ENCODE results near the gene BPIFB6. TPM values are rescaled to one million over a fixed set of nuclear protein-coding genes. Genes with fewer than 3 reads are reported as not detected.

The BPIFB6 gene
- total RNA-seq, 1 experiment from 2014 or later = not detected

GRCh38 chr20:33000802-33001466, 30.5 kb upstream of the BPIFB6 start:
- no peak for DNase-seq (ENCODE audit: low read depth)

- no peak for DNase-seq (ENCODE audit: low read depth)
These were observed 29.2 kb upstream of the BPIFB6 start for GRCh38 chr20:33002087-33002808.

- DNase-seq (ENCODE audit: low read depth) = no peak
These were observed 27.2 kb upstream of the BPIFB6 start, which contains the start of gene SUN5 for GRCh38 chr20:33004141-33004751. TSS of gene SUN5 (minus strand) at chr20:33004433. CDS start at chr20:33004340, 93 bp downstream.

- no peak for DNase-seq (ENCODE audit: low read depth)
These were observed 26.3 kb upstream of the BPIFB6 start for GRCh38 chr20:33005132-33005566.

- no peak for DNase-seq (ENCODE audit: low read depth)
These were observed 25.3 kb upstream of the BPIFB6 start for GRCh38 chr20:33005908-33006775.

GRCh38 chr20:33006776-33007375, 24.6 kb upstream of the BPIFB6 start:
- DNase-seq (ENCODE audit: low read depth) = no peak

DNA sequence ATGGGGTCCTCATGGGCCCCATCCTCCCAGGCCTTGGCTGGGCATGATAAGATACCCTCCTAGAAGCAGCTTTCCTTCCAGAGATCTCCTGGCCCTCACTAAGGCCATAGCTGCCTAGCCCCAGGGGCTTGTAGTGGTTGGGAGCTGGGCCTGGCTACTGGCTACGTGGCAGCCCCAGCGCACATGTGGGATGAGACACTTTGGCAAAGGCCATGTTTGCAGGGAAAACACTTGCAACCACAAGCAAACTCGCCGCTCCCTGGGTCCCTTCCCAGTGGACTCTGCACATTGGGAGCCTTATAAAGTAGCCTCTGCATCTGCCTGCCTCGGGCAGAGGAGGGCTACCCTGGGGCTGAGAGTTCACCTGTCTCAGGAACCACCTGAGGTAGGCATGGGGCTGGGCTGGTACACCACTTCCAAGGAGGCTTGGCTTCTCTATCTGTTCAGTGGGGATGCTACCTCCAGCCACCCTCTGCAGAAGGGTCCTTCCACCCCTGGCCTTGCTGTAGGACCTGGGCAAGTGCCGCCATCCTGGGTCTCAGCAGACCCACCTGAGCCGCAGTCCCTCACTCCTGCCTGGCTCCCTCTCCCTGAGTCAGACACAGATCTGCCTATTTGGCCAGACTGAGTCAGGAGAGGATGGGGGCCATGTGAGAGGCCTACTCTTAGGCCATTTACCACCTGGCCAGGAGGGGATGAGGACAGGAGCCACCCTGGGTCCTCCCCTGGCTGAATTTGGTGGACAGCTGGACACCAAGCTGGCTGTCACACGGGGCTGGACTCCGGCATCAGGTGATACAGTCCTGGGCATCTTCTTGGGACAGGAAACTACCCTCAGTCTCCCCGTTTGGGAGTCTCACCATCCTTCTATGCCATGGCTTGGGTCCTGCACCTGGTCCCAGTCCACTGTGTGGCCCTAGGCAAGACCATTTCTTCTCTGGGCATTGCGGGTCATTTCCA, 23.8 kb upstream of the BPIFB6 start, which contains the start of gene BPIFB2:
TSS of gene BPIFB2 (plus strand) at position 329 of the 960 bp plus-strand sequence. CDS start 871 bp downstream, outside the sequence.
- no peak for DNase-seq (ENCODE audit: low read depth)

DNA sequence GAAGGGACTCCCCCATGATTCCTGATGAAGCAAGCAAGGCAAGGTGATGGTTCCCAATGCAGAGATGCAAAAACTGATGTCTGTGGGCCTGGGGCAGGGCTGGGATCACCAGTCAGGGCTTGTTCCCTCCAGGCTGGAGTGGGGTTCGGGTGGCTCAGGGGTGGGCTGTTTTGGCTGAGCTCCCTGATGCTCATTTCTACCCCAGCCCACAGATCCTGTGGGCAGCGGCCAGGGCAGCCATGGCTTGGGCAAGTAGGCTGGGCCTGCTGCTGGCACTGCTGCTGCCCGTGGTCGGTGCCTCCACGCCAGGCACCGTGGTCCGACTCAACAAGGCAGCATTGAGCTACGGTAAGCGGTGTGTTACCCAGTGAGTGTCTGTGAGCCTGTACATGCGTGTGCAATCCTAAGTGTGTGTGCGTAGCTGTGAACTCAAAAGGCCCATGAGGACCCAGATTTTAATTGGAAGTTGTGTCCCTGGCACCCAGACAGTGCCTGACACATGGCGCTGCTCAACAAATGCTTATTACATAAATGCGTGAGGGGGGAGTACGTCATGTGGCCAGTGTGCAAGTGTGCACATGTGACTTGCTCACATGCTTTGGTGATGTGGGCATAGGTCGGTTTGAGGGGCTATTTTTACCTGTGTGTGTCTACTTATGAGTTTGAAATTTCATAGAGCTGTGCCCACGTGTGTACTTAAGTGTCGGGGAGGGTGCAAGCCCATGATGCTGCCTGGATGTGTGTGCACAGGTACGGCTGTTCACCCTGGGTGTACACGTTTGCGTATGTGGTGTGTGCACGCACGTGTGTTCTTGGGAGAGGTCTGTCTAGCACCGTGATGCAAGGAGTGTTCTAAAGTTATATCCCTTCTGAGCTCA, 22.9 kb upstream of the BPIFB6 start:
- DNase-seq (ENCODE audit: low read depth) = no peak

DNA sequence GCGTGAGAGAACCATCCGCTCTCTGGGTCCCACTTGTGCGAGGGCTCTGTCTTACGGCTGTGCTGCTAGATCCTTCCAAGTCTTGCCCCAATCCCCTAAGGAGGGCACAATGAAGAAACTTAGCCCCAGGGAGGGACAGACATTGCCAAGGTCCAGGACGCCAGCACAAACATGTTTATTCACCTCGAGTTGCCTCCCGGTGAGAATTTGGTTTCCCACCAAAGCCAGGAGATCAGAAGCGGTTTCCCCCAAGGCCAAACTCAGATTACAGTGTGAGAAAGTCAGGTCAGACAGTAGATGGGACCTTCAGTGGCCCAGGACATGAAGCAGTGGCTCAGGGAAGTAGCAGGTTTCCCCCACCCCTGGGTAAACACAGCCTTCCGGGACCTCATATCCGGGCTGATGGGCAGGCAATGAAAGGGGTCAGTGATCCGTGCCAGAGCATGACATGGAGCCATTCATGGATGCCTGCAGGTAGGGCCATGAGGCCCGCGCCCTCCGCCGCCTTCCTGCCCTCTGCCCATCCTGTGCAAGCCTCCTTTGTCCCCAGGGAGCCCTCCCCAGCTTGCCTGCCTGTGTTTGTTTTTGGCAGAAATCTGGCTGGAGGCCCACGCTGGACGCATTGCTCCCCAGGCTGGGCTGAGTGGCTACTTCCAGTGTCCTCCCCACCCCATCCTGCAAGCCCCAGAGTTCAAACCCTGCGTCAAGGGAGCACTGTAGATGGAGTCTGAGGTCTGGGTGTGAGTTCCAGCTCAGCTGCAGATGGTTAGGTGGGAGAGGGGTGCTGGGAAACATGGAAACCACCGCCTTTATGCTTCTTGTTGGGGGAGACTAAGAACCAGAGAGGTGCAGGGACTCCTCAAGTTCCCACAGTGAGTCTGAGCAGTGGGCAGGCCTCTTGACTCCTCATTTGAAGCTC, 22.0 kb upstream of the BPIFB6 start:
- DNase-seq (ENCODE audit: low read depth) = no peak

DNA sequence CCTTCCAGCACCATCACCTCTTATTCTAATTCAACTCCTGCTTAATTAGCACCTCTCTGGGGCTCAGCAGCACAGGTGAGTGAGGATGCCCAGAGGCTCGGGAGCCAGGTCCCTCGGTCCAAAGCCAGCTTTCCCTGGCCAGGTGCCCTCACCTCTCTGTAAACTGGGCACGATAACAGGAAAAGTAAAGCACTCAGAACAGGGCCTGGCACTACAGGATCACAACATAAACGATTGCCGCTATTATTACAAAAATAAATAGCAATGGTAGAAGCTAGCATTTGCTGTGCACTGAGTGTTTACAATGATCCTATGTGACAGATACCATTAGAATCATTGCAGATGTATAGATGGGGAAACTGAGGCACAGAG, 21.3 kb upstream of the BPIFB6 start:
- no peak for DNase-seq (ENCODE audit: low read depth)

DNA sequence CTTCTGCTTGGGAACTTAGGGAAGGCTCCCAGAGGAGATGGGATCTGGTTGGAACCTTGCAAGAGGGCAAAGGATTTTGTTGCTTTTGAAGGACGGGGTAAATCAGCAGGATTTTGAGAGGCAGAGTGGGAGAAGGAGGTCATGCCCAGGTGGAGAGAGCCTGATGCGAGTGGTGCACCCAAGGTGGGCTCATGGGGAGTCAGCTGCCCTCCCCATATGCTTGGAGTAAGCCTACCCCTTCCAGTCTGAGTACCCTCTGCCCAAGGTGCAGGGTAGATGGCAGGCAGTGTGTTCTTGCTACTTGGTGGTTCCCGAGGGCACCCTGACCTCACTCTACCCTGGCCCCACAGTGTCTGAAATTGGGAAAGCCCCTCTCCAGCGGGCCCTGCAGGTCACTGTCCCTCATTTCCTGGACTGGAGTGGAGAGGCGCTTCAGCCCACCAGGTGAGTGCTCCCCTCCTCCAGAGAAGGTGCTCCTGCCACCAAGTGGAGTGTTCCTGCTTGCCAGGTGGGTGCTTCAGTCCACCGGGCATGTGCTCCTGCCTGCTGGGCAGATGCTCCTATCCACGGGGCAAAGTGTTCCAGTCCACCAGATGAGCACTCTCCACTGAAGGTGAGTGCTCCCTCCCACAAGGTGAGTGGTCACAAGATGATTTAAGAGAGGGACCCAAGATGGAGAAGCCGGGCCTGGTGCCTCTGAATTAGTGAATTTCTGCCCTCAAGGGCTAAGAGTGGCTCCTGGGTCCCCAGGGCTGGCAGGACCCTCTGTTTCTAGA, 20.6 kb upstream of the BPIFB6 start:
- DNase-seq (ENCODE audit: low read depth) = no peak

GRCh38 chr20:33012327-33013189, 18.9 kb upstream of the BPIFB6 start:
- no peak for DNase-seq (ENCODE audit: low read depth)

DNA sequence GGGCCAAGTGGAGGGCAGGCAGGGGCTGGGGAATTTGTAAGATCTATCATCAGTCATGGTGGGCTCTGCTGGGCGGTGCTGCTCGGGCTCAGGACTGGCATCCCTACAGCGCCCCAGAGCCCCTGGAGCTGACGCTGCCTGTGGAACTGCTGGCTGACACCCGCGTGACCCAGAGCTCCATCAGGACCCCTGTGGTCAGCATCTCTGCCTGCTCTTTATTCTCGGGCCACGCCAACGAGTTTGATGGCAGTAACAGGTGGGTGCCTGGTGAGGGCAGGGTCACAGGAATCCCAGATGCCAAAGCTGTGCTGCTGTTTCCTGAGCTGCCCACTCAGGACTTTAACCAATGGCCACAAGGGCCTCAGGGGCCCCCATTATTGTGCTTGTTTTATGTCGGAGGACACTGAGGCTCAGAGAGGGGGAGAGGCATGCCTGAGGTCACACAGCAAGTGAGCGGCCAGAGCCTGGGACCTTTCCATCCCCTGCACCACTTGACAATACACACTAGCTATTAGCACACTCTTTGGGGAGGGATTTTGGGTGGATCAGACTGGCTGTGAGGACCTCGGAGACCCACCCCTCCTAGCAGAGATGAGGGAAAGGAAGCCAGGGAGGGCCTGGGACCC, 17.6 kb upstream of the BPIFB6 start:
- DNase-seq (ENCODE audit: low read depth) = no peak

DNA sequence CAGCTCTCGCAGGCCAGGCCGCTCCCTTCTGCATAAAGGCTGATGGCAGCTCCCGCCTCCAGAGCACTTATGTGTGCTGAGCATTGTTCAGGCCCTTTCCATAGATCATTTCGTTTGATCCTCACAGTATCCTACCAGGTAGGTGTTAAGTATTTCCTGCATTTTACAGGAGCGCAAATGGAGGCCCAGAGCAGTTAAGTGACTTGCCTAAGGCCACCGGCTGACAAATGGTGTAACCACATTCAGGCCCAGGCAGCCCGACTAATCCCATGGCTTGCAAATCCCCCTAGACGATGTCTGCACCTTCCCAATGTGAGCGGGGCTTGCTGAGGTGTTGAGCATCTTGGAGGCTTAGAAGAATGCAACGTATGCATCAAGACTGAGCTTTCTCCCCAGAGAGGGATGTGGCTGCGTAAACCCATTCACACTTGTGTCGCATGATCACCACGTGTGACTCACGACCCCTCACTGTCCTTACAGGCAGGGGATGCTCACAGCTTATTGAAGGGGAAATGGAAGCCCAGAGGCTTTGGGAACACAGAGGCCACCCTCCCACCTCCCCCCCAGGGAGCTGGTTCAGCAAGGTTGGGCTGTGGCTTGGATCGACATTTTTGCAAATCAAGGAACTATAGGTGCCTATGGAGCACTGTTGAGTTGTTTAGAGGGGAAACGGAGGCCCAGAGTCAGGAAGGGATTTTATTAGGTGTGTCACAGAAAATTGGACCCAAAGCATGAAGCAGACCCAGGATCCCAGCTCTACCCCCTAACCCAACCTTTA, 16.9 kb upstream of the BPIFB6 start:
- DNase-seq (ENCODE audit: low read depth) = no peak

- no peak for DNase-seq (ENCODE audit: low read depth)
These were observed 16.3 kb upstream of the BPIFB6 start for GRCh38 chr20:33015114-33015484.

All from Daoy (cell line).